ENCODE results near the gene APBA3. TPM values are rescaled to one million over a fixed set of nuclear protein-coding genes. Genes with fewer than 3 reads are reported as not detected.

The APBA3 gene
- total and polyA plus RNA-seq, 2 donors (not counting 1 experiment from before 2014, with no cell fraction given), result 2.7 to 22.3 TPM

GRCh38 chr19:3774621-3775373, 13.3 kb upstream of the APBA3 start:
- Histone ChIP-seq H3K27me3 (ENCODE audit: control insufficient read depth, insufficient read depth, low read length) (no peaks in the 10 kb centered on the region), H2AFZ (ENCODE audit: low read length) (no peak overlapping the region), H3K9ac (ENCODE audit: insufficient read depth, low read length) (no peak overlapping the region), H3K79me2 (ENCODE audit: control insufficient read depth, insufficient read depth, low read length) (no peaks in the 10 kb centered on the region), H3K4me3 (replicated peaks in 1 of 4; ENCODE audit: control extremely low read depth in 1 of 4, insufficient read depth in 1 of 4, low read depth in 3 of 4, low read length in 4 of 4) (no peak overlapping the region), H3K9me3 (ENCODE audit: control insufficient read depth, insufficient read depth, low read depth, low read length) (no peaks in the 10 kb centered on the region), H3K27ac (ENCODE audit: insufficient read depth, low read length) (no peak overlapping the region), H3K4me1 (ENCODE audit: control insufficient read depth, extremely low read depth, insufficient read depth, low read length) (no peaks in the 10 kb centered on the region), H3K36me3 (ENCODE audit: control insufficient read depth, insufficient read depth, low read length) (no peaks in the 10 kb centered on the region), H3K4me2 (ENCODE audit: extremely low read depth, insufficient read depth, low read length) (no peak overlapping the region), H4K20me1 (ENCODE audit: control insufficient read depth, extremely low read depth, insufficient read depth, low read length) (no peaks in the 10 kb centered on the region)
- DNase-seq (ENCODE audit: low read depth in 2 of 2), result no peak
- TF ChIP-seq CTCF (conservative IDR thresholded peaks at IDR 0.05 in 1 of 2, IDR thresholded peaks at IDR 0.05 in 1 of 2; ENCODE audit: low read depth in 1 of 2, low read length in 2 of 2) (no peak), EZH2 (IDR thresholded peaks at IDR 0.05; ENCODE audit: low read length, missing control alignments) (no peak)

- Histone ChIP-seq H3K27me3 (ENCODE audit: control insufficient read depth, insufficient read depth, low read length) (no peaks in the 10 kb centered on the region), H3K27ac (ENCODE audit: insufficient read depth, low read length) (no peak overlapping the region), H4K20me1 (ENCODE audit: control insufficient read depth, extremely low read depth, insufficient read depth, low read length) (no peaks in the 10 kb centered on the region), H3K4me3 (replicated peaks in 1 of 4; ENCODE audit: control extremely low read depth in 1 of 4, insufficient read depth in 1 of 4, low read depth in 3 of 4, low read length in 4 of 4) (no peak overlapping the region), H3K9ac (ENCODE audit: insufficient read depth, low read length) (no peak overlapping the region), H3K9me3 (ENCODE audit: control insufficient read depth, insufficient read depth, low read depth, low read length) (no peaks in the 10 kb centered on the region), H3K36me3 (ENCODE audit: control insufficient read depth, insufficient read depth, low read length) (no peaks in the 10 kb centered on the region), H3K79me2 (ENCODE audit: control insufficient read depth, insufficient read depth, low read length) (no peaks in the 10 kb centered on the region), H3K4me2 (ENCODE audit: extremely low read depth, insufficient read depth, low read length) (no peak overlapping the region), H3K4me1 (ENCODE audit: control insufficient read depth, extremely low read depth, insufficient read depth, low read length) (no peaks in the 10 kb centered on the region), H2AFZ (ENCODE audit: low read length) (no peak overlapping the region)
- TF ChIP-seq EZH2 (IDR thresholded peaks at IDR 0.05; ENCODE audit: low read length, missing control alignments), result no peak
- no peak for TF ChIP-seq CTCF (conservative IDR thresholded peaks at IDR 0.05 in 1 of 2, IDR thresholded peaks at IDR 0.05 in 1 of 2; ENCODE audit: low read depth in 1 of 2, low read length in 2 of 2)
- DNase-seq (ENCODE audit: low read depth in 2 of 2), result no peak
Measured at GRCh38 chr19:3773814-3774515, 12.5 kb upstream of the APBA3 start.

GRCh38 chr19:3771906-3772455, 10.5 kb upstream of the APBA3 start, which contains the start of gene RAX2:
TSS of gene RAX2 (minus strand) at chr19:3772228. CDS start at chr19:3771742, 486 bp downstream.
- Histone ChIP-seq H3K27me3 (ENCODE audit: control insufficient read depth, insufficient read depth, low read length) (no peaks in the 10 kb centered on the region), H3K4me3 (replicated peaks in 1 of 4; ENCODE audit: control extremely low read depth in 1 of 4, insufficient read depth in 1 of 4, low read depth in 3 of 4, low read length in 4 of 4) (no peak within 1 kb of the TSS), H3K4me1 (ENCODE audit: control insufficient read depth, extremely low read depth, insufficient read depth, low read length) (no peaks in the 10 kb centered on the region), H3K9me3 (ENCODE audit: control insufficient read depth, insufficient read depth, low read depth, low read length) (no peaks in the 10 kb centered on the region), H3K27ac (ENCODE audit: insufficient read depth, low read length) (no peak within 1 kb of the TSS), H3K79me2 (ENCODE audit: control insufficient read depth, insufficient read depth, low read length) (no peaks in the 10 kb centered on the region), H3K36me3 (ENCODE audit: control insufficient read depth, insufficient read depth, low read length) (peaks cover under 1% of the 10 kb centered on the region), H2AFZ (ENCODE audit: low read length) (no peak within 1 kb of the TSS), H4K20me1 (ENCODE audit: control insufficient read depth, extremely low read depth, insufficient read depth, low read length) (no peaks in the 10 kb centered on the region), H3K9ac (ENCODE audit: insufficient read depth, low read length) (no peak within 1 kb of the TSS), H3K4me2 (ENCODE audit: extremely low read depth, insufficient read depth, low read length) (no peak within 1 kb of the TSS)
- TF ChIP-seq EZH2 (IDR thresholded peaks at IDR 0.05; ENCODE audit: low read length, missing control alignments) (no peak), CTCF (conservative IDR thresholded peaks at IDR 0.05 in 1 of 2, IDR thresholded peaks at IDR 0.05 in 1 of 2; ENCODE audit: low read depth in 1 of 2, low read length in 2 of 2) (no peak)
- no peak for DNase-seq (ENCODE audit: low read depth in 2 of 2)
